GM21737 (cell line): Measurements from ENCODE around the gene COL27A1.

Experiments
- ATAC-seq: cut with Tn5 transposase; IDR thresholded peaks from one replicate; pipeline ENCODE4 v1.9.1; 2021; ENCODE audit warnings: mild to moderate bottlenecking, moderate library complexity; ENCODE audit not compliant: unreplicated experiment

The COL27A1 gene

DNA sequence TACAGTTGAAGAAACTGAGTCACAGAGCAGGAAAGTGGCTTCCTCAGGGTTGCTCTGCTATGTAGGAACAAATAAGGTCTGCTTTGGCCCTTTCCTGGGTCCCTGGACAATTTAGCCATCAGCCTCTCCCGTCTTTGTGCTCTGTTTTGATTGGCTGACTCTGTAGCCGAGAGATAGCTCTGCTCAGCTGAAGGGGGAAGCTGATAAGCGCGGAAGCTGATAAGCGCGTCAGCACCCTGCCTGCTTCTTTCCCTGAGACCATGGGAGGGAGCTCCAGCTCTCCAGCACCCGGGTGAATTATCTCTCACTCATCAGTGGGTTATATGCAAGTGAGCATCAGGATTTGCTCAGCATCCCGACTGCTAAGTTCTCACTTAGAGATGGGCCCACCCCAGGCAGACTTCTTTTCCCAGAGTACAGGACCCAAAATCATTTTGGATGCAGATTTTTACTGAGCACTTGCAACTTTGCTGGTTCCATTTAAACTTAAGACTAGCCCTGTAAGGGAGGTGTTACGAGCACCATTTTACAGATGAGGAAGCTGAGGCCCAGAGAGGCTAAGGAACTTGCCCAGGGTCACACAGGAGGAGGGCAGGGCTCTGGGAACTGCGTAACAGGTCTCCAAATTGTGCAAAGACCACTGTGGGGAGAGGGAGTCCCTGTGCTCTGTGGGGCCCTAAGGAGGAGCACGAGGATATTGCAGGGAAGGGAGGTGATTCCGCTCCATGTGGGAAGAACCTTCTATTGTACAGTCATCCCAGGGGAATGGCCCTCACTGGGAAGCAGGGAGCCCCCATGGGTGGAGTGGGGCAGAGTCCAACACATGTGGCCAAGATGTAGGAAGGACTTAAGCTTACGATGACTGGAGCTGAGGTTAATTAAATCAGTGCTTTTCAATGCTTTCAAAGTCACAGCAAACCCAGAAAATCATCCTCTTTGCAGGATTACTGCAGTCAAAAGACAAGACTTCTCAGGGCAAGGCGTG lies 83.8 kb downstream of the COL27A1 start:
- ATAC-seq, result no peak

- ATAC-seq, result no peak
These were observed 84.9 kb downstream of the COL27A1 start for GRCh38 chr9:114240216-114240615.

DNA sequence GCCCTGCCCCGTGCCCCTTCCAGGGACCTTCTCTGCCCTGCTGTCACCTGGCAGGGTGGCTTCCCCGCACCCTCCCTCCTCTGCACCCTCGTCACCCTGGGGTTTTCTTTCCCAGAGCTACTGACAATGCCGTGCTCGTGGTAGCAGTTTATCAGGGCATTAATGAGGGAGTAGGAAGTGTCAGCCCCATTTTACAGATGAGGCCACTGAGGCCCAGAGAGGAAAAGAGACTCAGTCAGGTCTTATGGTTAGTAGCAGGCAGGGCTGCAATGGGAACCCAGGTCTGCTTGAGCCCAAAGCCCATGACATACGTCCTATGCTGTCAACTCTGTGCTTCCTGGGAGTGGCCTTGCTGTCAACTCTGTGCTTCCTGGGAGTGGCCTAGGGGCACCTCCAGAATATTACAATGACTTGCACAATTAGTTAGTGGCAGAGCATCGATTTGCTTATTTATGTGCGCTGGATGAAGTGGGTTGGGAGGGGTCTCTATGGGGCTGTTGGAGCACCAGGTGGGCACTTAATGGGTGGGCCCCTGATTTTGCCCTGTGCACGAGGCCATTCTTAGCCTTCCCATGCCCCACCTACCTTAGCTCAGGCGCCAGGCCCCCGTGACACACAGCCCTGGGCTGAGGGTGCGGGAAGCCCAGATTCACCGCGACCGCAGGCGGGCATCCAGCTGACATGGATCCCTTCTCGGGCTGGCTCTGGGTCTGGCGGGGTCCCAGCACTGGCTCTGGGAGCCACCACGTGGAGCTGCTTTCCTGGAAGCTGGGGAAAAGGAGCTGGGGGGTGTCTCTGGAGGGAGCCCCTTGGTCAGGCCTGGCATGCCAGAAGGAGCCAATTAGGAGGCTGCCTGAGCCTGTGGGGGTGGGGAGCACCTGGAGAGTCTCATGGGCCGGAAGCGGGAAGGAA lies 85.6 kb downstream of the COL27A1 start:
- ATAC-seq, result no peak

DNA sequence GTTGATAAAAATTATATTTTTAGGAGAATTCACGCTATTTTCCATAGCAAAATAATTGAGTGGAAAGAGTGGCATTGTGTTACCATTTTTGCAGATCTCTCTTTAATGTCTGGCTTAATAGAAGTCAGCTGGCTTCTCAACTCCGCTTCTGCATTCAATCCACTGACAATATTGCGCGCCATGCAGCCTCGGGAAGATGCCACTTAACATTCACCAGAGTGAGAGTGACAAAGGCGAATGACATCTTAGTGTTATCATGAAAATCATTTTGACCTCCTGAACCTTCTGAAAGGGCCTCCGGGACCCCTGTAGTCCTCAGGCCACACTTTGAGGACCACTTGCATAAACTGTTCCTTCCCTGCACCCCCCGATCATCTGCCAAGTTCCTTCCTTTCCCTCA lies 87.5 kb downstream of the COL27A1 start:
- no peak for ATAC-seq

- no peak for ATAC-seq
These were observed 87.9 kb downstream of the COL27A1 start for GRCh38 chr9:114243240-114243639.

DNA sequence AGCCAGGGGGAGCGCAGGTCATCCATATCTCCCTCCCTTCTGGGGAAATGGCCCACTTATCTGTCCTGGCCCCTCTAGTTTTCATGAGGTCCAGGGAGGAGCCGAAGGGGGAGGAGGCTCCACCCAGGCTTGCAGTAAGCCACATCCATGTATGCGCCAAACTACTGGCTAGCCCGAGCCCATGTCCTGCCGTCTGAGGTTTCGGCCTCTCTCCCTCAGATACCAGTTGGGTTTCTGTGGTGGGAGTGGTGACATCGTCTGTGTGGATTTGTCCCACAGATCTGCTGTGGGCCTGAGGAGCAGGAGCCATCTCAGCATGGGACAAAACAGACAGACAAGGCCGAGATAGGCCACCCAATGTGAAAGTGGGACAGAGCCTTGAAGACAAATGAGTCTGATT lies 89.2 kb downstream of the COL27A1 start:
- no peak for ATAC-seq

GRCh38 chr9:114246558-114246957 lies 91.2 kb downstream of the COL27A1 start:
- no peak for ATAC-seq

DNA sequence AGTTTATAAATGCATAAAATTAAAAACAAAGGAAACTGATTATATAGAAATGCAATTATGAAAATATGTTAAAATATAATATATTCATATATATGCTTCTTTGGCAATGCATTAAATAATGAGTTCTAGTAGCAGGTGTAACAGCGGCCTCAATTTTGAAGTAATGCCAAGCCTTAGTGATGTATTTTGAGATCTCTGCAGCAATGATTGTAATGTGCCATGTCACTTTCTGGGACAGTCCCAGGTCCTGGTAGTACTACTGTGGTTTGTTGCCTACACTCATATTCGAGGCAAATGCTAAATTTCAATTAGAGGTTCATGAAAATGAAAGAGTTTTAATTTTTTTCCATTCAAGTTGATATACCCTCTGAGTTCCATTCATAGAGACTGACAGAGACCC lies 91.7 kb downstream of the COL27A1 start:
- ATAC-seq, result no peak

- no peak for ATAC-seq
These were observed 92.2 kb downstream of the COL27A1 start for GRCh38 chr9:114247491-114247890.

- no peak for ATAC-seq
These were observed 93.0 kb downstream of the COL27A1 start for GRCh38 chr9:114248299-114248707.

DNA sequence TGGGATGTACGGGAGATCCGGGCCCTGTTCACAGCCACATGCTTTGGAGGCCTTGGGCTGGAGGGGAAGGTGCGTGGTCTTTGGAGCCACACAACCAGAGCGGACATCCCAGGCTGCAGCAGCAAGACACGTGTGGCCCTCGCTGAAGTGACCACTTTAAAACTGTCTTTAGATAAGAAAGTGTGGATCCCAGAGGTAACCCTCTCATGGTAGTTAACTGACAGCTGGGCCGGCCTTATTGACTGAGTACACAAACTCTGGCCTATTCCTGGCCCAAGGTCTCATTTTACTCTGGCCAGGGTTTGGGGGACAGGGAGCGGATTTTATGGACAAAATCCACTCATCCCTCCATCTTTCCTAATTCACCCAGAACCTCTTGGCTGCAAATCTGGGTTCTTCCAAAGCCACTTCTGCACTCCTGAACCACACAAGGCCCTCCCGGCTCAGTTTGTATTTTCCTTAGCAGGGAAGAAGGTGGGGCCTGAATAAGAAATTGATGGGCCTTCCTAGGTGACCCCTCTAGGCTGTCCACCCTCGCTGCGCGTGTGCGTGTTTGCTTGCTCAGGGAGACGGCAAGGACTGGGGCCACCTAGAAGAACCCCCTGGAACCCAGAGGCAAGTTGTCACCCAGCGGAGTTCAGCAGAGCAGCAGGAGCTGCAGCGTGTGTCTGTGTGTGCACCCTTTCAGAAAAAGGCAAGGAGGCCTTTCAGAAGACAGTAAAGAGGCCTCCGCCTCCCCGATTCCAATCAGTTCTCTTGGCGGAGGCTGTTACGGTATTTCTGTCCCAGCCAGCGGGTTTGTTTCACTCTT lies 94.3 kb downstream of the COL27A1 start:
- ATAC-seq, result no peak

- no peak for ATAC-seq
These were observed 94.9 kb downstream of the COL27A1 start for GRCh38 chr9:114250235-114250568.

DNA sequence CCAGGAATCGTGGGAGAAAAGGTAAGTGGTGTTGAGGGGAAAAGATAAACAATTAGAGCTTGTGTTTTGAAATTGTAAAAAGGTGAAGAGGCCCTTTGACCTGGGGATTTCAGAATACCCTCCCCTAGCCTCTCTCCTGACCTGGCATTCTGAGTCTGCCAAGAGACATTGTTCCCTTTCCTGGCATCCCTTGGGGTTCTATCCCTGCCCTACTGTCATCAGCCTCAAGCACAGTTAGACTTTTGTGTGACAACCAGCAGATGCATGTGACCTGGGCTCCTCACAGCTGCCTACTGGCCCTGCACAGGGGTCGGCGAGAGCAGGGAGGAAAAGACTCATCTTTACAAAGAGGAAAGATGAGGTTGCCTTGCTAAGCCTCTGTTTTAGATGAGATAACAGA lies 95.3 kb downstream of the COL27A1 start:
- ATAC-seq, result no peak

DNA sequence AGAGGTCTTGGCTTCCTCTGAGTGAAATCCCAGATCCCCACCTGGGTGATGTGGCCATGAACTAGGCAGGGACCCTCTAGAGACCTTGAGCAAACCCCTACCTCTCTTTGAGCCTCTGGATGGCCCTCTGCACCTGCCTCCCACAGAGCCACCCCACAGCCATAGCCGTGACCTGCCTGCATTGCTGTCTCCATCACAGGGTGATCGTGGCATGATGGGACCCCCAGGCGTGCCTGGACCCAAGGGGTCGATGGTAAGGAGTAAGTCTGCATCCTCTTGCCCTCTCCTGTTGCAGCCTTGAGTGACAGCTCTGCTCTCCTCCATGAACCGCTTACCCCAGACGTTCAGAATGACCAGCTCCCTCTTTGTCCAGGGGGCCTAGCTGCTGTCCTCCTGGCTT lies 97.1 kb downstream of the COL27A1 start:
- ATAC-seq, result no peak

- no peak for ATAC-seq
These were observed 101.5 kb downstream of the COL27A1 start for GRCh38 chr9:114256827-114257328.

DNA sequence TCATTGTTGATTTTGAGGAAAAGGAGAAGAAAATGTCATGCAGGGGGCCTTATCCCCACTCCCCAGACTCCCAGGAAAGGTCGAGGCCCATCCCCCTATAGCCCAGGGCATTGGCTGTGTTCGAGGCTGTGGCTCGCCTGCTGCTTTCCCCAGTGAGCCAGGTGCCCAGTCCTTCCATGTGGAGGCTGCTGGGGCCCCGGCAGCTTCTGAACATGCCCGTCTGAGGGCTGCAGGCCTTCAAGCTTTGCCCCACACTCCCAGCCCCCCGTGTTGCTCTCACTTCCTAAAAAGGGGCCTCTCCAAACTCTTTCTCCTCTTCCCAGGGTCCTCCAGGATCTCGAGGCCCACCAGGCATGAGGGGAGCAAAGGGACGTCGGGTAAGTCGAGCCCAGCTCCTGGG lies 102.9 kb downstream of the COL27A1 start:
- no peak for ATAC-seq

DNA sequence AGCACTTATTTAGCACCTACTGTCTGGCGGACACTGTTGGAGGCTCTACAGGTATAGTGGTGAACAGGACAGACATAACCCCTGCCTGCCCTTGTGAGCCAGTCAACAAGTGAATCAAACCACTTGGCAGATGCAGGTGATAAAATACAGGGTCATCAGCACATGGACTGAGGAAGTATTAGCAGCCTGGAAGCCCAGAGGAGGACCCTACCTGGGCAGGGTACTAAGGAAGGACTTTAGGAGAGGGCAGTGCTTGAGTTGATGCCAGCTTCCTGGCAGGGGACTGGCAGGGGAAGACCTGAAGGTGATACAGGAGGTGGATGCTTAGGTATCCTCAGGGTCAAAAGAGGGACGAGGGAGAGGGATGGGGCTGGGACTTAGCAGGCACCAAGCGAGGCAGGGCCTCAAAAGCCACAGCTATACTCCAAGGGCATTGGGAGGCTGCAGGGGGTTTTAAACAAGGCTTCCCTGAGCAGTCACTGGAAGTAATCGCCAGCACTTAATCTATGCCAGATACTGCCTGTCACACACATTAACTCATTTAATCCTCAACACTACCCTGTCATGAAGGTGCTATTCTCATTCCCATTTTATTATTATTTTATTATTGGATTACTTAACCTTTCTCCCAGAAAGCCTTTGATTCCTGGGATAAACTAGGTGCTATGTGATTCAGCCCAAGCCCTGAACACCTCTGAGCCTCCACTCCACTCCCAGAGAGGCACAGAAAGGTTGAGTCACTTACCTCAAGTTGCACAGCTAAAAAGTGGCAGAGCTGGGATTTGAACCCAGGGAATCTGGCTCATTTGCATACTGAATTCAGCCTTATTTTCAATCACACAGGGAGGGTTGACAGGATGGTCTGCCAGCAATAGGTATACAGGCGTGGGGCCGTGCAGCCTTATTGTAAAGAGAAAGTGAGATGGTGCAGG lies 103.8 kb downstream of the COL27A1 start:
- no peak for ATAC-seq

- no peak for ATAC-seq
These were observed 104.6 kb downstream of the COL27A1 start for GRCh38 chr9:114259798-114260523.

DNA sequence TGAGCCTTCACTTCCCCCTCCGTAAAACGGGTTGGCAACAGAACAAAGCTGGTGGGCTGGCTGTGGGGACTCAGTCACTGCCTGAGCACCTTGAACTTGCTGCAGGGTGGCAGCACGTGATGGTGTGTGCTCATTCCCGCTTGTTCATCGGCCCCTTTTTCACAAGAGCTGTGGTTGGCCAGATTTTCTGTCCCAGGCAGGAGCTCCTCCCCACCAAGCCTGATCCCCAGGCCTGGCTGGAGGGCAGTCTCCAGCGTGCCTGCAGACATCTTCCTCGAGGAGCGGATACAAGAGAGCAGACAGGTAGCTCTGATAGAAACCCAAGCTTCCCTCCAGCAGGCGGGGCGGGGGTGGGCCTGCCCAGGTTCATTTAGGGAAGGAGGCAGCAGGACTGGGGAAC lies 105.7 kb downstream of the COL27A1 start:
- ATAC-seq, result no peak
